Measurements from ENCODE around the gene LARP1B.

- TF ChIP-seq CTCF (IDR thresholded peaks at IDR 0.05) (no peak), EZH2 (IDR thresholded peaks at IDR 0.05; ENCODE audit: borderline replicate concordance, insufficient read depth, low read depth, low read length, poor library complexity, severe bottlenecking) (no peak)
These were observed 94.2 kb downstream of the LARP1B start for GRCh38 chr4:128155231-128155855.

Data from B cell (primary cell).